GM21528 (cell line): ENCODE data around the gene AAK1.
"Not testable (repeated sequence)": the region's sequence is repeated elsewhere in the genome, so short reads cannot be mapped to it uniquely, and the experiment has no call there.

Experiments used
- ATAC-seq: cut with Tn5 transposase; IDR thresholded peaks from one replicate; pipeline ENCODE4 v1.9.1; 2021; ENCODE audit warnings: mild to moderate bottlenecking, moderate library complexity; ENCODE audit not compliant: unreplicated experiment, low FRiP score

The AAK1 gene

DNA sequence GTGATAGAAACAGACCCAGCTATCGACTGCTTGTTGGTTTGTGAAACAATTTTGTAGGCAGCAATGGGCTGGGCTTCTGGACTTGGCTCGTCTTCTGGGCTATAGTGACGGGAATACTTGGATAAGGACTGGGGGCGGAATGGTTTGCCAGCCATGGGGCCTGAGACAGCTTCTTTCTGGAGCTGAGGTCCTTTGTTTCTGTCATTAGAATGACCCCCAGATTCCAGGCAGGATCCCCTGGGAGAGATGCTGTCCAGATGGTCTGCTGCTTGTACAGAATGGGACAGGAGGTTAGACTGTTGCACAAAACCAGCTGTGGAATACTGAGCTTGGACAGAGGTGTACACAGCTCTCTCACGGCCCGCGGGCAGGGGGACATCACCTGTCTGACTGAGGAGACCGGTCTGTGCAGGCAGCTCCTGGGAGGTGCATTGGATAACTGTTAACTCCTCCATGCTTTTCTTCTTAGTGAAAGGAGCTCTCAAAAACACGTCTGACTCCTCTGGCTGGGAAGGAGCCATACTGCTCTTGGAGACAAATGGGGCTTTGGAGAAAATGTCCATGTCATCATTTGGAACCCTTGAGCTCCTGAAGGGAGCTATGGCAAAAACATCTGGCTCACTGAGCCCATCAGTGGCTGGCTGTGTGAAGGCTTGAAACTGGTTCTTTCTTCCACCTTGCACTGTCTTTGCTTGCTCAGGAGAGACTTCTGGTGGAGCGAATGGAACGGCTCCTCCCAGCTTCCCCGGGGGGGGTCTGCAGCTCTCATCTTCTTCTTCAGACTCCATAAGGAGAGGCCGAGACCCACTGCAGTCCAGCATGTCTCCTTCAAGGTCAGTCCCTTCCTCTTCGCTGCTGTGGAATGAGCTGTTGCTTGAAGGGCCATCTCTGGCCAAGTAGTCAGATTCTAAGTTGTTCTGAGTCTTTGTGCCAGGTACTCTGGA is 177.8 kb downstream of the AAK1 start:
- no peak for ATAC-seq

DNA sequence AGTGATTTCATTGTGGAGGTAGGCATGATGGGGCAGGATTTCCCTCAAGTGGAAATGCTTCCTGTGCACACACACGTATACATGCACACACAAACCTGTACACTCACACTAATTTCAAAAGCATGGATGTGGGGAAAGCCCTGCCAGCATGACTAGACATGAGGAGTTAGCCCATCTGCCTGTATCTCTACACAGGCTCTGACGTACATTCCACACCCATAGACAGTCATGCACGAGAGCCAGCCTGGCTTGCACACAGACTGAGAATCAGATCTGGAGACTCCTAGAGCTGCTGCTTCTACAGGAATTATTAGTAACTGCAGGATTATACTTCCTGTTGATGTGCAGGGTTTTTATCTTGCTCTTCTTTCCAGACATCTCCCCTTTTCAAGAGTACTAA is 179.0 kb downstream of the AAK1 start:
- no peak for ATAC-seq

DNA sequence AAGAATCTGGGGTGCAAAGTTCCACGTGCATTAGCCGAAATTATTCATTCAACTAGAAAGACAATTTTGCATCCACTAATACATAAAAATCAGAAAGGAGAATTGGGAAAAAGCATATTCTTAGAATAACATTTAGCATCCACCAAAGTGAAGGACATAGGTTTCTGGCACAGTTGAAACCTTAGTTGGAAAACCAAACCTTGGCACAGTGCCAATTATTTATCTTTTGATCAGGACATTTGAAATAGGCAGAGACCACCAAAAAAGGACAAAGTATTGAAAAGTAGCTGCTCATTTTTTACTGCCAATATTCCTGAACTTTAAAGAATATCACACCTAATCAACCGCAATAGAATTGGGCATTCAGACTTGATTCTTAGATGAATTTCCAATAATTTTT is 180.8 kb downstream of the AAK1 start:
- no peak for ATAC-seq

DNA sequence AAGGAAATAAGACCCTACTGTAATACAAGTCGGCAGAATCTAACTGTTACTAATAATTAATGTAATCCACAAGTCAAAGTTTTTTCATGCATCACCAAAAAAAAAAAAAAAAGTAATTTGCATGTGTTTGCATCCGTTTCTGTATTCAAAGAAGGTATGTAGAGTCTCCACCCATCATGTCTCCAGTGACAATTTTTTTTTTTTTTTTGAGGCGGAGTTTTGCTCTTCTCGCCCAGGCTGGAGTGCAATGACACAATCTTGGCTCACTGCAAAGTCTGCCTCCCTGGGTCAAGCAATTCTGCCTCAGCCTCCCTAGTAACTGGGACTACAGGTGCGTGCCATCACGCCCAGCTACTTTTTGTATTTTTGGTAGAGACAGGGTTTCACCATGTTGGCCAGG is 182.1 kb downstream of the AAK1 start:
- ATAC-seq, result no peak

DNA sequence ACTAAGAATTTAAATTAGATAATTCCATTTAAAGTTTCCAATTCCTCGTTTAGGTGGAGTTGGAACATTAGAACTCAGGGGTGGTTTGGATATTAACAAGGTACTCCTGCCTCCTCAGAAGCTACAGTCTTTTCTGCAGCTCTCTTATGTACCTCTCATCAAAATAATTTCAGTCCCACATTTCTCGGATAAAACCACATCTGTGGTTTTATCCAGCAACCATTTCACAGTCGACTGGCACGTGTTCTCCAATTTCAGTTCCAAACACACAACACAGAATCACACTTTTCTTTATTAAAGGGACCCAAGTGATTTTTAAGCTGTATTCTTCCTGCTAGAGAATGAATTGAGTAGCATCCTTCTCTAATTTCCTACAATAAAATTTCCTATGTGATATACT is 183.6 kb downstream of the AAK1 start:
- no peak for ATAC-seq

DNA sequence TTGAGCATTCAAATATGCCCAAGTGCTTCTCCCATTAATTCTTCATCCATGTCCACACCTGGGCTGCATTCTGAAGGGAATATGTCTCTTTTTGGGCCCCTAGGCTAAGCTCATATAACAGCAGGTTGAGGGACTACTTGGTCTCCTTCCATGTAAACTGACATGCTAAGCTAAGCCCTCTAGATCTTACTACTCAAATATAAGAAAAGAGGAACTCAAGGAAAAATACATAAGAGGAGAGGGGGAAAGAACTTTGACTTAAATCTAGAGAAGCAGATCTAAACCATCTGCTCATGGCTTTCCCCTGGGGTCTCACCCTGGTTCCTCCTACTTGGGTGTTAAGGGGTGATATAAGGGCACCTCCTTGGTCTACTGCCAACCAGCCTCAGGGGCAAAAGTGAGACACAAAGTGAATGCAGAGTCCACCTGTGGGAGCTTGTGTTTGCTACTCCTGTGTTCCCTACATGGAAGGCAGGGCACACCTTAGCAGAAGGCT is 186.5 kb downstream of the AAK1 start:
- ATAC-seq, result no peak

DNA sequence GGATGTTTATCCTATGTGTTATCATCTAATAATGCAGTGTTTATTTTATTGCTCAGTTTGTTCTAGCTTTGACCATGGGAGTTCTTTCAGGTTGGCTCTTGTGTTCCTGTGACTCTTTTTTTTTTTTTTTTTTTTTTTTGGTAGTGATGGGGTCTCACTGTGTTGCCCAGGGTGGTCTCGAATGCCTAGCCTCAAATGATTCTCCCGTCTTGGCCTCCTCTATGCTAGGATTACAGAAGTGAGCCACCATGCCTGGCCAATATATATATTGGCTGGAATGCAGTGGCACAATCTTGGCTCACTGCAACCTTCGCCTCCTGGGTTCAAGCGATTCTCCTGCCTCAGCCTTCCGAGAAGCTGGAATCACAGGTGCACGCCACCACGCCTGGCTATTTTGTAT is 187.4 kb downstream of the AAK1 start:
- ATAC-seq, result no peak

DNA sequence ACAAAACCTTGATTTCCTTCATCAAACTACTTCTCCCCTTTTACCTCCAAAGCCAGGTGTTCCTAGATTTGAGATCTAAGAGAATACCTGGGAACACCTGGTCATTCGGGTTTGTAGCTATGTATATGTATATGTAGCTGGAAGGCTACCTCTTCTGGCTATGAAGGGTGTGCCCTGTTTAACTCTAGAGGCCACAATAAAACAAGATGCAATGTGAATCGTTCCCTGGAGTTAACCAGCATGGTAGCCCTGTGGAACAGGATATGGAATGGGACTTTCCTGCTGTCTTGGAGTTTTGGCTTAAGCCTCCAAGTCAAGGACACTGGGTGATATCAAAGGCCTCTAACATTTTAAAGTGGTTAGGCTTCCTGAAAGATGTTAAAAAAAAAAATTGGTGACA is 188.6 kb downstream of the AAK1 start:
- no peak for ATAC-seq

DNA sequence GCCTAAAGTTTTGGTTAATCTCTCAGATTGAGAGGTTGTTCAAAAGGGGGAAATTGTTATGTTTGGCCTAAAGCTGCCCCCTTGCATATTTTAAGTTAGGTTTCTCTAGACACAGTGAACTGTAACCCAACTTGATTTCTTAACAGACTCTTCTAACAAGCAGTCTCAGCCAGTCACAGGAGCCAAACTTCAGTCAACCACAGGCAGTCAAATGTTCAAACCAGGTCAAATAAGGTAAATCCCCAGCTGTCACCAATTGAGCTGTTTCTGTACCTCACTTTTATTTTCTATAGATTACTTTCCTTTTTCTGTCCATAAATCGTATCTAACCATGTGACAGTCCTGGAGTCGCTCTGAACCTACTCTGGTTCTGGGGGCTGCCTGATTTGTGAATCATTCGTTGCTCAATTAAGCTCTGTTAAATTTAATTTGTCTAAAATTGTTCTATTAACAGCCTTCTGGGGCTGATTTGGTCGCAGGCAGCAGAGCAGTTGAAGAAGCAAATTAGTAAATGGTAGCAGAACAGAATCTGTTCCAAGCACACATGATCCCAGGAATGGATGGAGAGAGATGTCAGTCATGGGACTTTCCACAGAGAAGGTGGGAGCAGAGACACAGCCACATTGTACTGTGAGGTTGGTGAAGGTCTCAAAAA is 189.9 kb downstream of the AAK1 start:
- ATAC-seq, result peak; percentile 69

DNA sequence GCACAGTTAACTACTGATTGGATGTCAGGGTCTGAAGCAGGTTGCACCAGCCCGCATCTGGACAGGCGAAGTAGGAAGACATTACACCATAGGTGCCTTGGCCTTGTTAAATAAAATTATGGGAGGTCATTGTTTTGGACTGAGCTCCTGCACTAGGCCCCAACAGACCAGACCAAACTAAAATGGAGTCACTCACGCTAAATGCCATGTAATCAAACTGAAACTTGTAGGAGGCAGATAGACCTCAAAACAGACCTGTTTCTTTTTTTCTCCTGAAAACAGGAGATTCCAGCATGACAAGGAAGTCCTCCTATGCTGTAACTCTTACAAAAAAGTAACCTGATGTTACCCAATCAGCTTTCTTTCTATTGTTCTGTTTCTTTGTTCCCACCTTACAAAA is 190.9 kb downstream of the AAK1 start:
- no peak for ATAC-seq

DNA sequence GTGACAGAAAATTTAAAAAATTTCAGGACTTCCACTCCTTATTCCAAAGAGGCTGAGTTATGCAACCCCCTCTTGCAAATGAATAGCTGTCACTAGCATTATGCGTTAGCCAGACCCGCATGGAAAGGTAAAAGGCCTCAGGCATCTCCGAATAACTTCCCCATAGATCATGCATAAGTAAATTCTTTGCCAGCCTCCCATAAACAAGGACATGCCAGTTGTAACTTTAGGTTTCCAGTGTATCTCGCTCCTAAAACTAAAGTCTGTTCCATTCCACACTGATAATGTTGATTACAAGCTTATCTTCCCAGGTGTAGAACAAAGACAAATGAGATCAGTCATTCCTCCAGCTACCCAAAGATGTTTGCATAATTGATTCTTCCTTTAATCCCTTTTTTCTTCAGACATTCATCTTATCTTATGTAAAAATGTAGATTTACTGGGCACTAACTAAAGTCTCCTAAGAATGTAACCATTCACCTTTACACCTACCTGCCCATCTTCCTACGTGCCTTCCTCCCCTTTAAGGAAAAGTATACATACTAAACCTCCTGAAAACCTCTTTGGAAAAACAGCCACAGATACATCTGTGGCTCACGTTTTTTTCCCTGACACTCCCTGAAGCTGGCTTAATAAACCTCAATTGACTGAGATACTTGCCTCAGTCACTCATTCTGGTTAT is 192.7 kb downstream of the AAK1 start:
- no peak for ATAC-seq

DNA sequence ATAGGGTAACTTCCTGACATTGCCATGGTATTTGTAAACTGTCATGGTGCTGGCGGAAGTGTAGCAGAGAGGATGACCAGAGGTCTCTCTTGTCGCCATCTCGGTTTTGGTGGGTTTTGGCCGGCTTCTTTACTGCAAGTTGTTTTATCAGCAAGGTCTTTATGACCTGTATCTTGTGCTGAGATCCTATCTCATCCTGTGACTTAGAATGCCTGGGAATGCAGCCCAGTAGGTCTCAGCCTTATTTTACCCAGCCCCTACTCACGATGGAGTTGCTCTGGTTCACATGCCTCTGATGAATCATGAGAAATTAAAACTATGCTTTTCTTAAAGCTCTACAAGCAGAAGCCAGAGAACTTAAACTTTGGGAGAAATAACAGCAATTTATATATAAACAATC is 193.6 kb downstream of the AAK1 start:
- no peak for ATAC-seq

DNA sequence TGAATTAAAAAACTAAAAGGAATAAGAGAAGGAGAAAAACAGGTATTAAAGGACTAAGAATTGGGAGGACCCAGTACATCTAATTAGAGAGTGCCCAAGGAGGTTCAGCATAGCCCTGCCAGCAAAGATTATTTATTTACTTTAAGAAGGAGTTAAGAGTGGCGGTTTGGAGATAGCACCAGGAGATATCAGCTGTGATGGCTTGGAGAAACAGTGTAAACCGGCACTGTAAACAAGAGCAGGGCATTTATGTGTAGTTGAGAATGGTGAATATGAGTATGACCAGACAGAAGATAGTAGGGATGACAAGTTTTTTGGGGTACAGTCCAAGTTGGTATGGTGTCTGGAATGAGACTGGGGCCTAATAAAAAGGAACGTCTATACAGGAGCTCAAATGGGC is 199.9 kb downstream of the AAK1 start:
- not testable (repeated sequence) for ATAC-seq

DNA sequence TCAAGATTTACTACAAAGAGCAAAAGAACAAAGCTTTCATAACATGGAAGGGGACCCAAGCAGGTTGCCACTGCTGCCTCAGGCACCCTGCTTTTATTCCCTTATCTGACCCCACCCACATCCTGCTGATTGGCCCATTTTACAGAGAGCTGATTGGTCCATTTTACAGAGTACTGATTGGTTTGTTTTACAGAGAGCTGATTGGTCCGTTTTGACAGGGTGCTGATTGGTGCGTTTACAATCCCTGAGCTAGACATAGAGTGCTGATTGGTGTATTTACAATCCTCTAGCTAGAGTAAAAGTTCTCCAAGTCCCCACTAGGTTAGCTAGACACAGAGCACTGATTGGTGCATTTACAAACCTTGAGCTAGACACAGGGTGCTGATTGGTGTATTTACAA is 204.0 kb downstream of the AAK1 start:
- not testable (repeated sequence) for ATAC-seq

DNA sequence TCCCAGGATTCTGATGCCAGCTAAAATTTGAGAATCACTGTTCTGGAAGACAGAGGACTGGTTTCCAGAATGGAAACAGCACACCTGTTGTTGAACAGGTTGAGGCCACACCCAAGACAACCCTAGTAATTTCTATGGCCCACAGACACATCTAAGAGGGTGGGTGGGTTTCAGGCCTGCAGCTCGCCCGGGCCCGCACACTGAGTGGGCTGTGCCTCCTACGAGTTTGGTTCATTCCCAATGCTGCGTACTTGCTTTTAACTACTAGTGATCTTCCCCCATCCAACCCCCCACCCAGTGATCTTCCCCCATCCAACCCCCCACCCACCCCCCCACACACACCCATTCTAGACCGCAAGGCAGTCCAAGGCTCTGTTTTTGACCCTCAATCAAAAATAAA is 205.0 kb downstream of the AAK1 start:
- ATAC-seq, result no peak

DNA sequence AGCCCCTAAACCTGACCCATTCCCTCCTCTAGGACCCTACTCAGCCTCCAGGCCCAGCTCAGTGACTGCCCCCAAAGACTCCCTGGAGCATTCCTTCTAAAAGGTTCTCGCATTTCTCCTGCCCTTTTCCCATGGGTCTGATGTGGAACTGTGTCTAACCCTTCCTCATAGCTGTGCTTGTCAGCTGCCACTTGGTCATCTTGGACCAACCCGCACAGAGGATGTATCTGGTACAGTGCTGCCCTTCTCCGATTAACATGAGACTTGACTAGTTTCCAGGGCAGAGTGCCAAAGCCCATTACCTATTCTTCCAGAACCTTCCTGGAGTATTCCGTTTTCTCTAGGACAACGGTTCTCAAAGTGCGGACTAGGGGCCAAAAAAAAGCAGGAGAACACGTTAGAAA is 205.8 kb downstream of the AAK1 start:
- peak; percentile 16 for ATAC-seq

DNA sequence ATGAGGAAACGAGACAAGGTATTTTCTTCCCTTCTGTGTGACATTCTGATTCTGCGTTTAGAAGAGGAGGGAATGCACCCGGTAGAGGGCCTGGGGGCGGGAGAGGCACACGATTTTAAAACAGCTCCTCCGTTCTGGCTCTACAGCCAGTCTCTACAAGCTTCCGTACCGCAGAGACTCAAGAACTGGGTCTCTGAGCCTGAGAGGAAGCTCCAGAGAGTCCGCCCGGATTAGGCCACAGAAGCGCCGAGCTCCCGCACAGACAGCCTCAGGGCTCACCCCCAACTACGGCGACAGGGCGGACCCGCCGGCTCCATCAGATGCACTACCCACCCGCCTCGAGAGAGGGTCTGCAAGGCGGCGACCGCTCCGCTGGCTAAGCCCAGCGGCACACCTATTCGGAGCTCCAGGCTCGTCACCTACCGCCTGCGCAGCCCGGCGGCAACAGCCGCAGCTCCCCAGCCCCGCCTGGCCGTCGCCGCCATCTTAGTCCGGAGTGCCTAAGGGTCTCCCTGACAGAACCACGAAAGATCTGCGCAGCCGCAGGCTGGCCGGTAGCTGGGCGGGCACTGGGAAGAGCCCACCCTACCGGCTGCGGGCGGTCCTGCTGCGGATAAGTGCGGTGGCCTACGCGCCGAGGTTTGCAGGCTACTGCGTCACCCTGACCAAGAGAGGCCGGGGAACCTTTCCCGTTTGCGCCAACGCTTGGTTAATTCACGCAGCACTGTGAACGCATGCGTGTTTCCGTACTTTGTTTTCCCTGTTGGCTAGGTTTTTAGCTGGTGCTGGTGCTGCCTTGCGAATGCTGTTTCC is 206.4 kb downstream of the AAK1 start, which contains the start of gene NFU1:
Gene NFU1 (minus strand): TSS at position 498 of the 813 bp plus-strand sequence. CDS start 13 bp downstream, at position 485.
- peak; percentile 96 for ATAC-seq

DNA sequence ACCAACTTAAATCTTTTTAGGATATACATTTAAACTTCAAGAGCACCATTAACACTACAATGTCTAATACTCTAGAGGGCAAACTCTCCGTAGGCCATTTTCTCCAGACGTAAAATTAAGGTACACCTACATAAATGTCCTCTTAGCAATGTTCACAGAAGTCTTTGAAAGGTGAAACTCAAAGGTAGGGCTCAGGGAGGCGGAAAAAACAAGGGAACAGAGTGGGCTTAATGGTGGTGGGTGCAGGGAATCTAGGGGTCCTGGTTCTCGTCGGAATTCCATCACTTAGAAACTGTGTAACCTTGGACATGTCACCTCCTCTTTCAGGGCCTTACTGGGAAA is 207.0 kb downstream of the AAK1 start:
- peak; percentile 5 for ATAC-seq

DNA sequence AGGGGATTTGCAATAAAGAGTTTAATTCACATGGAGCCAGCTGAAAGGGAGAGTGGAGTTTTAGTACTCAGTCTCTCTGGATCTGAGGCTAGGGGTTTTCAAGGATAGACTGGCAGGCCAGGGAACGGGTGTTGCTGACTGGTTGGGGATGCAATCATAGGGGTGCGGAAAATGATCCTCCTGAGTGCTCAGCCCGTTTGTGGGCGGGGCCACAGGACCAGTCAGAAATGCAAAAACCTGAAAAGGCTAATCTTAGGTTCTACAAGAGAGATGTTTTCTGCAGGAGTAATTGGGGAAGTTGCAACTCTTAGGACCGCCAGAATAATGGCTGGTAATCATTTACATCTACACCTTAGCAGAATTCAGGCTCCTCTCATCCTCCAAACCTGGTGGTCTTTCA is 208.8 kb downstream of the AAK1 start:
- ATAC-seq, result no peak

DNA sequence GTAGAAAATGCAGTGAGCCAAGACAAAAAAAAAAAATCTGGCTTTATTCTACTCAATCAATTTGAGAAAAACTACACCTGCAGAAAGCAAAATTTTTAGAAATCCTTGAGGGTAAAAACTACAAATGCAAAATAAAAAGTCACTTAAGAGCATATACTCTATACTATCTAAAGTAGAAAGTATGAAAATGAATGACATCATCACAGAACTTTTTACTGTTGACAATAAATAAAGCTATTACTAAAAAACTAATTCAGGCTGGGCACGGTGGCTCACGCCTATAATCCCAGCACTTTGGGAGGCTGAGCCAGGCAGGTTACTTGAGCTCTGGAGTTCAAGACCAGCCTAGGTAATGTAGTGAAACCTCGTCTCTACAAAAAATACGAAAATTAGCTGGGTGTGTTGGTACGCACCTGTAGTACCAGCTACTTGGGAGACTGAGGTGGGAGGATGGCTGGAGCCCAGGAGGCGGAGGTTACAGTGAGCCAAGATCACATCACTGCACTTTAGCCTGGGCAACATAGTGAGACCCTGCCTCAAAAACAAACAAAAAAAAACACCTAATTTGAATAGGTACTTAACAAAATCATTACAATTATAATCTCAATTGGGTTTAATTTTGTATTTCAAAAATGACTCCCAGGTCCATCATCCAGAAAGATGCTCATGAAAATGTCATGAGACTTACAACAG is 213.9 kb downstream of the AAK1 start:
- ATAC-seq, result no peak
